DND-41 (cell line): ENCODE data around the gene PSMD8.

Source experiments
- EZH2 ChIP-seq: IDR thresholded peaks from 3 replicates; pipeline ENCODE4 v1.6.1; 2012; ENCODE audit warnings: borderline replicate concordance, low read depth, mild to moderate bottlenecking, moderate library complexity, low read length, inconsistent platforms; ENCODE audit not compliant: severe bottlenecking
- TF ChIP-seq, protein P1 (sequence below): IDR thresholded peaks from 2 replicates; pipeline ENCODE4 v1.5.1; 2012; ENCODE audit warnings: borderline replicate concordance, low read length, moderate library complexity, mild to moderate bottlenecking; ENCODE audit not compliant: poor library complexity, severe bottlenecking; ENCODE audit errors: extremely low read depth

GRCh38 chr19:38367041-38367440 lies 7.3 kb upstream of the PSMD8 start:
- TF ChIP-seq, protein P1, sequence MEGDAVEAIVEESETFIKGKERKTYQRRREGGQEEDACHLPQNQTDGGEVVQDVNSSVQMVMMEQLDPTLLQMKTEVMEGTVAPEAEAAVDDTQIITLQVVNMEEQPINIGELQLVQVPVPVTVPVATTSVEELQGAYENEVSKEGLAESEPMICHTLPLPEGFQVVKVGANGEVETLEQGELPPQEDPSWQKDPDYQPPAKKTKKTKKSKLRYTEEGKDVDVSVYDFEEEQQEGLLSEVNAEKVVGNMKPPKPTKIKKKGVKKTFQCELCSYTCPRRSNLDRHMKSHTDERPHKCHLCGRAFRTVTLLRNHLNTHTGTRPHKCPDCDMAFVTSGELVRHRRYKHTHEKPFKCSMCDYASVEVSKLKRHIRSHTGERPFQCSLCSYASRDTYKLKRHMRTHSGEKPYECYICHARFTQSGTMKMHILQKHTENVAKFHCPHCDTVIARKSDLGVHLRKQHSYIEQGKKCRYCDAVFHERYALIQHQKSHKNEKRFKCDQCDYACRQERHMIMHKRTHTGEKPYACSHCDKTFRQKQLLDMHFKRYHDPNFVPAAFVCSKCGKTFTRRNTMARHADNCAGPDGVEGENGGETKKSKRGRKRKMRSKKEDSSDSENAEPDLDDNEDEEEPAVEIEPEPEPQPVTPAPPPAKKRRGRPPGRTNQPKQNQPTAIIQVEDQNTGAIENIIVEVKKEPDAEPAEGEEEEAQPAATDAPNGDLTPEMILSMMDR = no peak
- no peak for TF ChIP-seq EZH2
